ENCODE measurements around the gene E2F2. TPM values are rescaled to one million over a fixed set of nuclear protein-coding genes. Genes with fewer than 3 reads are reported as not detected.

The E2F2 gene
- total and polyA plus RNA-seq, 2 experiments from 2014 or later, result 0.78 to 3.4 TPM

DNA sequence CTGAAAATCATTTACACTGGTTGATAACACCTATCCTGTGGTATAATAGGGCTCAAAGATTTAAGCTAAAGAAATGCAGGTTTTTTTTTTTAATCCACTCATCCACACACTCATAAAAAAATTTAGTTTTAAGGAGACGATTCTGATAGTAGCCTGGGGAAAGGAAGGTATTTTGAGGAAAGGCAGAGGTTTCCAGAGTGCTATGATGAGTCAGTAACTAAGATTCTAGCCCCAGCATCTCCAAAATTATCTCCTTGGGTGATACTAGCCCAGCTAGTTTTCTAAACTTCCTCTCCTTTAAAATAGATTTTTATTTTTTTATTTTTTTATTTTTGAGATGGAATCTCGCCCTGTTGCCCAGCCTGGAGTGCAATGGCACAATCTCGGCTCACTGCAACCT, 67.7 kb downstream of the E2F2 start:
- no peak for DNase-seq (ENCODE audit: low spot score)
- Histone ChIP-seq H3K4me1 (ENCODE audit: insufficient read depth) (no peaks in the 10 kb centered on the region), H3K4me3 (no peak overlapping the region), H3K79me2 (replicated peaks; ENCODE audit: insufficient read depth) (peaks cover 14% of the 10 kb centered on the region), H4K20me1 (replicated peaks; ENCODE audit: insufficient read depth) (peaks cover 35% of the 10 kb centered on the region), H3K27ac (ENCODE audit: low read depth) (no peak overlapping the region), H3K36me3 (ENCODE audit: insufficient read depth) (no peaks in the 10 kb centered on the region; the same call in 1 of the 2 replicates), H3K27me3 (ENCODE audit: insufficient read depth) (no peaks in the 10 kb centered on the region), H3K4me2 (no peak overlapping the region), H3F3A (replicated peaks; ENCODE audit: low read depth) (no peaks in the 10 kb centered on the region), H2AFZ (no peak overlapping the region), H3K9me2 (ENCODE audit: insufficient read depth) (no peaks in the 10 kb centered on the region)
- TF ChIP-seq, protein P1, sequence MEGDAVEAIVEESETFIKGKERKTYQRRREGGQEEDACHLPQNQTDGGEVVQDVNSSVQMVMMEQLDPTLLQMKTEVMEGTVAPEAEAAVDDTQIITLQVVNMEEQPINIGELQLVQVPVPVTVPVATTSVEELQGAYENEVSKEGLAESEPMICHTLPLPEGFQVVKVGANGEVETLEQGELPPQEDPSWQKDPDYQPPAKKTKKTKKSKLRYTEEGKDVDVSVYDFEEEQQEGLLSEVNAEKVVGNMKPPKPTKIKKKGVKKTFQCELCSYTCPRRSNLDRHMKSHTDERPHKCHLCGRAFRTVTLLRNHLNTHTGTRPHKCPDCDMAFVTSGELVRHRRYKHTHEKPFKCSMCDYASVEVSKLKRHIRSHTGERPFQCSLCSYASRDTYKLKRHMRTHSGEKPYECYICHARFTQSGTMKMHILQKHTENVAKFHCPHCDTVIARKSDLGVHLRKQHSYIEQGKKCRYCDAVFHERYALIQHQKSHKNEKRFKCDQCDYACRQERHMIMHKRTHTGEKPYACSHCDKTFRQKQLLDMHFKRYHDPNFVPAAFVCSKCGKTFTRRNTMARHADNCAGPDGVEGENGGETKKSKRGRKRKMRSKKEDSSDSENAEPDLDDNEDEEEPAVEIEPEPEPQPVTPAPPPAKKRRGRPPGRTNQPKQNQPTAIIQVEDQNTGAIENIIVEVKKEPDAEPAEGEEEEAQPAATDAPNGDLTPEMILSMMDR (conservative IDR thresholded peaks at IDR 0.05; ENCODE audit: low read depth in 2 of 2), result no peak
- H3K4me1 Mint-ChIP-seq, result peaks cover 5% of the 10 kb centered on the region; the same call in 2 of the 3 replicates
- no peaks in the 10 kb centered on the region for H3K9me3 Mint-ChIP-seq
- peaks cover 10% of the 10 kb centered on the region for H3K27me3 Mint-ChIP-seq (ENCODE audit: insufficient read depth, low read depth, poor library complexity)
- no peak for ATAC-seq
- no peak overlapping the region for H3K27ac Mint-ChIP-seq
- H3K36me3 Mint-ChIP-seq (ENCODE audit: low read depth), result no peaks in the 10 kb centered on the region
- H3K4me3 Mint-ChIP-seq, result no peak overlapping the region

DNA sequence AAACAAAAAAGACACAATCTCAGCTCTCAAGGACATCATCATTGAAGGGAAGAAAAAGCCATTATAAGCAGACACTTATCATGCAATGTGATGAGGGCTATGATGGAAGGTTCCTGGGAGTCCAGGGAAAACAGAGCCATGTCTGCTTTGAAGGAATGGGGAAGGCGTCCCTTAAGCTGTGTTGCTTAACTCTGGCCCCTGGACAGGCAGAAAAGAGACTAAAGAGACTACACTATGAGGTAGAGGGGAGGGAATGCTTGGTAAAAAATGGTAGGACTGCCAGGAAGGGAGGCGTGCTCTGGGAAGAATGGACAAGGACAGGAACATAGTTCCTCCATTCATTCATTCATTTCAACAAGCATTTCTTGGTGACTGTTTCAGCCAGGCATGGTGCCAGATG, 68.3 kb downstream of the E2F2 start:
- DNase-seq (ENCODE audit: low spot score) (no peak), ATAC-seq (no peak)
- H3K27me3 Mint-ChIP-seq (ENCODE audit: insufficient read depth, low read depth, poor library complexity), result peaks cover 10% of the 10 kb centered on the region
- Histone ChIP-seq H3K9me2 (ENCODE audit: insufficient read depth) (no peaks in the 10 kb centered on the region), H2AFZ (no peak overlapping the region), H3F3A (replicated peaks; ENCODE audit: low read depth) (no peaks in the 10 kb centered on the region), H4K20me1 (replicated peaks; ENCODE audit: insufficient read depth) (peaks cover 30% of the 10 kb centered on the region), H3K4me1 (ENCODE audit: insufficient read depth) (no peaks in the 10 kb centered on the region), H3K4me2 (no peak overlapping the region), H3K4me3 (no peak overlapping the region), H3K27ac (ENCODE audit: low read depth) (no peak overlapping the region), H3K79me2 (replicated peaks; ENCODE audit: insufficient read depth) (peaks cover 10% of the 10 kb centered on the region), H3K27me3 (ENCODE audit: insufficient read depth) (no peaks in the 10 kb centered on the region), H3K36me3 (ENCODE audit: insufficient read depth) (no peaks in the 10 kb centered on the region; the same call in 1 of the 2 replicates)
- peaks cover 5% of the 10 kb centered on the region; the same call in 2 of the 3 replicates for H3K4me1 Mint-ChIP-seq
- no peaks in the 10 kb centered on the region for H3K9me3 Mint-ChIP-seq
- H3K4me3 Mint-ChIP-seq, result no peak overlapping the region
- H3K27ac Mint-ChIP-seq, result no peak overlapping the region
- H3K36me3 Mint-ChIP-seq (ENCODE audit: low read depth), result no peaks in the 10 kb centered on the region
- TF ChIP-seq, protein P2, sequence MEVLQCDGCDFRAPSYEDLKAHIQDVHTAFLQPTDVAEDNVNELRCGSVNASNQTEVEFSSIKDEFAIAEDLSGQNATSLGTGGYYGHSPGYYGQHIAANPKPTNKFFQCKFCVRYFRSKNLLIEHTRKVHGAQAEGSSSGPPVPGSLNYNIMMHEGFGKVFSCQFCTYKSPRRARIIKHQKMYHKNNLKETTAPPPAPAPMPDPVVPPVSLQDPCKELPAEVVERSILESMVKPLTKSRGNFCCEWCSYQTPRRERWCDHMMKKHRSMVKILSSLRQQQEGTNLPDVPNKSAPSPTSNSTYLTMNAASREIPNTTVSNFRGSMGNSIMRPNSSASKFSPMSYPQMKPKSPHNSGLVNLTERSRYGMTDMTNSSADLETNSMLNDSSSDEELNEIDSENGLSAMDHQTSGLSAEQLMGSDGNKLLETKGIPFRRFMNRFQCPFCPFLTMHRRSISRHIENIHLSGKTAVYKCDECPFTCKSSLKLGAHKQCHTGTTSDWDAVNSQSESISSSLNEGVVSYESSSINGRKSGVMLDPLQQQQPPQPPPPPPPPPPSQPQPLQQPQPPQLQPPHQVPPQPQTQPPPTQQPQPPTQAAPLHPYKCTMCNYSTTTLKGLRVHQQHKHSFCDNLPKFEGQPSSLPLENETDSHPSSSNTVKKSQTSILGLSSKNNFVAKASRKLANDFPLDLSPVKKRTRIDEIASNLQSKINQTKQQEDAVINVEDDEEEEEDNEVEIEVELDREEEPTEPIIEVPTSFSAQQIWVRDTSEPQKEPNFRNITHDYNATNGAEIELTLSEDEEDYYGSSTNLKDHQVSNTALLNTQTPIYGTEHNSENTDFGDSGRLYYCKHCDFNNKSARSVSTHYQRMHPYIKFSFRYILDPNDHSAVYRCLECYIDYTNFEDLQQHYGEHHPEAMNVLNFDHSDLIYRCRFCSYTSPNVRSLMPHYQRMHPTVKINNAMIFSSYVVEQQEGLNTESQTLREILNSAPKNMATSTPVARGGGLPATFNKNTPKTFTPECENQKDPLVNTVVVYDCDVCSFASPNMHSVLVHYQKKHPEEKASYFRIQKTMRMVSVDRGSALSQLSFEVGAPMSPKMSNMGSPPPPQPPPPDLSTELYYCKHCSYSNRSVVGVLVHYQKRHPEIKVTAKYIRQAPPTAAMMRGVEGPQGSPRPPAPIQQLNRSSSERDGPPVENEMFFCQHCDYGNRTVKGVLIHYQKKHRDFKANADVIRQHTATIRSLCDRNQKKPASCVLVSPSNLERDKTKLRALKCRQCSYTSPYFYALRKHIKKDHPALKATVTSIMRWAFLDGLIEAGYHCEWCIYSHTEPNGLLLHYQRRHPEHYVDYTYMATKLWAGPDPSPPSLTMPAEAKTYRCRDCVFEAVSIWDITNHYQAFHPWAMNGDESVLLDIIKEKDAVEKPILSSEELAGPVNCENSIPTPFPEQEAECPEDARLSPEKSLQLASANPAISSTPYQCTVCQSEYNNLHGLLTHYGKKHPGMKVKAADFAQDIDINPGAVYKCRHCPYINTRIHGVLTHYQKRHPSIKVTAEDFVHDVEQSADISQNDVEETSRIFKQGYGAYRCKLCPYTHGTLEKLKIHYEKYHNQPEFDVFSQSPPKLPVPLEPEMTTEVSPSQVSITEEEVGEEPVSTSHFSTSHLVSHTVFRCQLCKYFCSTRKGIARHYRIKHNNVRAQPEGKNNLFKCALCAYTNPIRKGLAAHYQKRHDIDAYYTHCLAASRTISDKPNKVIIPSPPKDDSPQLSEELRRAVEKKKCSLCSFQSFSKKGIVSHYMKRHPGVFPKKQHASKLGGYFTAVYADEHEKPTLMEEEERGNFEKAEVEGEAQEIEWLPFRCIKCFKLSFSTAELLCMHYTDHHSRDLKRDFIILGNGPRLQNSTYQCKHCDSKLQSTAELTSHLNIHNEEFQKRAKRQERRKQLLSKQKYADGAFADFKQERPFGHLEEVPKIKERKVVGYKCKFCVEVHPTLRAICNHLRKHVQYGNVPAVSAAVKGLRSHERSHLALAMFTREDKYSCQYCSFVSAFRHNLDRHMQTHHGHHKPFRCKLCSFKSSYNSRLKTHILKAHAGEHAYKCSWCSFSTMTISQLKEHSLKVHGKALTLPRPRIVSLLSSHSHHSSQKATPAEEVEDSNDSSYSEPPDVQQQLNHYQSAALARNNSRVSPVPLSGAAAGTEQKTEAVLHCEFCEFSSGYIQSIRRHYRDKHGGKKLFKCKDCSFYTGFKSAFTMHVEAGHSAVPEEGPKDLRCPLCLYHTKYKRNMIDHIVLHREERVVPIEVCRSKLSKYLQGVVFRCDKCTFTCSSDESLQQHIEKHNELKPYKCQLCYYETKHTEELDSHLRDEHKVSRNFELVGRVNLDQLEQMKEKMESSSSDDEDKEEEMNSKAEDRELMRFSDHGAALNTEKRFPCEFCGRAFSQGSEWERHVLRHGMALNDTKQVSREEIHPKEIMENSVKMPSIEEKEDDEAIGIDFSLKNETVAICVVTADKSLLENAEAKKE (CRISPR knock-in tag; IDR thresholded peaks at IDR 0.05), result no peak
- TF ChIP-seq, protein P3, sequence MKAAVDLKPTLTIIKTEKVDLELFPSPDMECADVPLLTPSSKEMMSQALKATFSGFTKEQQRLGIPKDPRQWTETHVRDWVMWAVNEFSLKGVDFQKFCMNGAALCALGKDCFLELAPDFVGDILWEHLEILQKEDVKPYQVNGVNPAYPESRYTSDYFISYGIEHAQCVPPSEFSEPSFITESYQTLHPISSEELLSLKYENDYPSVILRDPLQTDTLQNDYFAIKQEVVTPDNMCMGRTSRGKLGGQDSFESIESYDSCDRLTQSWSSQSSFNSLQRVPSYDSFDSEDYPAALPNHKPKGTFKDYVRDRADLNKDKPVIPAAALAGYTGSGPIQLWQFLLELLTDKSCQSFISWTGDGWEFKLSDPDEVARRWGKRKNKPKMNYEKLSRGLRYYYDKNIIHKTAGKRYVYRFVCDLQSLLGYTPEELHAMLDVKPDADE (IDR thresholded peaks at IDR 0.05), result no peak
- TF ChIP-seq EZH2phosphoT487 (IDR thresholded peaks at IDR 0.05; ENCODE audit: unreplicated experiment) (no peak), POLR2AphosphoS5 (IDR thresholded peaks at IDR 0.05; ENCODE audit: low read depth) (no peak), STAT1 (IDR thresholded peaks at IDR 0.05; ENCODE audit: unreplicated experiment) (no peak), EZH2 (IDR thresholded peaks at IDR 0.05; ENCODE audit: low read depth, unreplicated experiment) (no peak)
- TF ChIP-seq, protein P1 (conservative IDR thresholded peaks at IDR 0.05; ENCODE audit: low read depth in 2 of 2), result no peak

Measured in GM23338 (cell line).